HUDEP-2 (cell line): ENCODE measurements around the gene TLE2.

ENCODE experiments used
- DNase-seq, 76 experiments: peaks; one replicate each; lab custom pipeline; 2025; ENCODE audit not compliant: unreplicated experiment in 76 of 76; lab: John Stamatoyannopoulos, UW

Gene TLE2

GRCh38 chr19:2963122-2963521, 66.0 kb downstream of the TLE2 start:
- no peak for DNase-seq

GRCh38 chr19:2962018-2962670, 66.9 kb downstream of the TLE2 start:
- DNase-seq = peak in 34 of 76 experiments; percentile 4 to 62 (median 32)

GRCh38 chr19:2960120-2960519, 69.0 kb downstream of the TLE2 start:
- no peak for DNase-seq

- no peak for DNase-seq
Observed at GRCh38 chr19:2957160-2957559, 71.9 kb downstream of the TLE2 start.

GRCh38 chr19:2952953-2953481, 76.1 kb downstream of the TLE2 start:
- DNase-seq = no peak

GRCh38 chr19:2950286-2951124, 78.6 kb downstream of the TLE2 start:
- peak; percentile 95 to 100 (median 100) for DNase-seq

GRCh38 chr19:2949939-2950285, 79.2 kb downstream of the TLE2 start:
- DNase-seq = peak in 72 of 76 experiments; percentile 80 to 99 (median 94)
